Endothelial cell of umbilical vein (primary cell): ENCODE measurements around the gene KRTAP5-2. TPM values are rescaled to one million over a fixed set of nuclear protein-coding genes. Genes with fewer than 3 reads are reported as not detected.

ENCODE experiments used
- BruUV-seq: library from RNA; stranded (reverse); fragments of 400-500 nt; replicated peaks from 2 replicates; lab custom pipeline; 2021; lab: Mats Ljungman, UMichigan
- CTCF ChIA-PET: fragments of 300-600, 350-600 bp; sonication (Branson Sonifier 250); formaldehyde crosslinking; loops from one replicate; lab custom pipeline; 2021; ENCODE audit warnings: antibody characterized with exemption, inconsistent platforms; lab: Charles Lee
- POLR2A ChIA-PET: fragments of 300-600, 350-600 bp; sonication (Branson Sonifier 250); formaldehyde crosslinking; loops from one replicate; lab custom pipeline; 2021; ENCODE audit warnings: antibody characterized with exemption, inconsistent platforms; lab: Charles Lee
- DNase-seq: peaks from one replicate; pipeline ENCODE4 v3.0.0-alpha.2; 2011; ENCODE audit warnings: low read depth, low spot score
- FAIRE-seq: peaks from 2 replicates; lab custom pipeline; 2011; peaks lifted over from hg19 to GRCh38; lab: Jason Lieb, UNC
- H2AFZ ChIP-seq: 2 replicates; pipeline ENCODE4 v1.6.0; 2012; ENCODE audit warnings: low read depth, low read length, control low read depth, inconsistent platforms
- H3K27ac ChIP-seq: 2 replicates; pipeline ENCODE4 v1.5.1; 2011; ENCODE audit warnings: low read depth, mild to moderate bottlenecking, control low read depth, low read length, moderate library complexity; ENCODE audit not compliant: insufficient read depth
- H3K27me3 ChIP-seq, 2 experiments: 2 replicates each; pipeline versions ENCODE4 v1.6.0 to v1.6.1; 2011; ENCODE audit warnings: low read length in 2 of 2, mixed read lengths in 1 of 2; ENCODE audit not compliant: control insufficient read depth in 2 of 2, insufficient read depth in 2 of 2
- H3K36me3 ChIP-seq, 2 experiments: 2 replicates in 1 of 2; 3 replicates in 1 of 2; pipeline ENCODE4 v1.5.1; 2011; ENCODE audit warnings: low read length in 2 of 2, mild to moderate bottlenecking in 1 of 2, moderate library complexity in 1 of 2; ENCODE audit not compliant: control insufficient read depth in 2 of 2, insufficient read depth in 2 of 2; ENCODE audit errors: extremely low read depth in 1 of 2
- H3K4me1 ChIP-seq: 3 replicates; pipeline ENCODE4 v1.5.1; 2011; ENCODE audit warnings: mild to moderate bottlenecking, low read length; ENCODE audit not compliant: control insufficient read depth, insufficient read depth; ENCODE audit errors: extremely low read depth
- H3K4me2 ChIP-seq: 2 replicates; pipeline ENCODE4 v1.6.1; 2011; ENCODE audit warnings: low read length, control low read depth, mixed read lengths; ENCODE audit not compliant: insufficient read depth
- H3K4me3 ChIP-seq, 3 experiments: fragments of 200-600 bp in 1 of 3; sonication (generic), shearing (Covaris generic) in 1 of 3; replicated peaks in 1 of 3; 2 replicates each; pipeline ENCODE4 v1.5.1; 2011 to 2016; ENCODE audit warnings: control low read depth in 3 of 3, low read length in 3 of 3, mild to moderate bottlenecking in 2 of 3, inconsistent platforms in 1 of 3, low read depth in 1 of 3, moderate library complexity in 1 of 3; ENCODE audit not compliant: insufficient read depth in 1 of 3
- H3K79me2 ChIP-seq: 2 replicates; pipeline ENCODE4 v1.6.0; 2012; ENCODE audit warnings: low read length, inconsistent platforms; ENCODE audit not compliant: control insufficient read depth, insufficient read depth
- H3K9ac ChIP-seq: replicated peaks from 2 replicates; pipeline ENCODE3; 2011; ENCODE audit warnings: low read length, control low read depth; ENCODE audit not compliant: insufficient read depth; ENCODE audit errors: extremely low read depth
- H3K9me1 ChIP-seq: replicated peaks from 3 replicates; pipeline ENCODE4 v1.6.0; 2011; ENCODE audit warnings: mild to moderate bottlenecking, low read length; ENCODE audit not compliant: control insufficient read depth, insufficient read depth; ENCODE audit errors: extremely low read depth
- H3K9me3 ChIP-seq: replicated peaks from 2 replicates; pipeline ENCODE4 v1.5.1; 2012; ENCODE audit warnings: low read length, inconsistent platforms; ENCODE audit not compliant: control insufficient read depth, insufficient read depth
- H4K20me1 ChIP-seq: replicated peaks from 2 replicates; pipeline ENCODE3; 2011; ENCODE audit warnings: mild to moderate bottlenecking, low read length; ENCODE audit not compliant: control insufficient read depth, insufficient read depth; ENCODE audit errors: extremely low read depth
- CTCF ChIP-seq, 2 donors: IDR thresholded peaks; 1 replicate in 1 of 2; 2 replicates in 1 of 2; pipeline ENCODE4 v1.5.1; 2011; ENCODE audit warnings: low read length in 2 of 2, mild to moderate bottlenecking in 2 of 2, moderate library complexity in 2 of 2, control low read depth in 1 of 2, inconsistent platforms in 1 of 2, low read depth in 1 of 2; ENCODE audit not compliant: insufficient read depth in 1 of 2; ENCODE audit errors: extremely low read depth in 1 of 2
- EZH2 ChIP-seq: IDR thresholded peaks from 2 replicates; pipeline ENCODE4 v1.6.1; 2012; ENCODE audit warnings: borderline replicate concordance, low read depth, mild to moderate bottlenecking, moderate library complexity, low read length, inconsistent platforms; ENCODE audit not compliant: severe bottlenecking
- FOS ChIP-seq: IDR thresholded peaks from 2 replicates; pipeline ENCODE4 v1.6.1; 2011; ENCODE audit warnings: mild to moderate bottlenecking, low read length, moderate library complexity, borderline replicate concordance; ENCODE audit not compliant: insufficient read depth
- GATA2 ChIP-seq: IDR thresholded peaks from 2 replicates; pipeline ENCODE4 v1.7.0; 2011; ENCODE audit warnings: low read depth, mild to moderate bottlenecking, moderate library complexity, mixed read lengths, low read length; ENCODE audit not compliant: insufficient read length, insufficient read depth
- JUN ChIP-seq: IDR thresholded peaks from 2 replicates; pipeline ENCODE4 v1.6.1; 2011; ENCODE audit warnings: borderline replicate concordance, low read depth; ENCODE audit not compliant: insufficient read length, insufficient read depth
- MAX ChIP-seq: IDR thresholded peaks from 2 replicates; pipeline ENCODE4 v1.6.1; 2011; ENCODE audit not compliant: insufficient read depth, insufficient read length
- MYC ChIP-seq: IDR thresholded peaks from one replicate; pipeline ENCODE4 v1.6.1; 2011; ENCODE audit warnings: mild to moderate bottlenecking, low read depth, low read length
- POLR2A ChIP-seq: IDR thresholded peaks from 2 replicates; pipeline ENCODE4 v1.6.1; 2012; ENCODE audit warnings: low read depth, mild to moderate bottlenecking, control low read depth, low read length
- POLR2AphosphoS5 ChIP-seq: IDR thresholded peaks from 2 replicates; pipeline ENCODE4 v1.6.1; 2012; ENCODE audit warnings: low read depth, mild to moderate bottlenecking, control low read depth, low read length, moderate library complexity; ENCODE audit not compliant: insufficient read depth
- dilution Hi-C: fragments of 300-500 bp; cut with MboI; formaldehyde crosslinking; loops from one replicate; pipeline ENCODE4 v1.15.0; 2019; ENCODE audit warnings: low sequenced_read_pairs; ENCODE audit not compliant: extremely low pct_ligation_motif_present
- intact Hi-C: fragments of 100-400 bp; cut with micrococcal nuclease; formaldehyde crosslinking; loops from one replicate; pipeline ENCODE4 v1.10.0; 2022
- polyA plus RNA-seq, 4 experiments: library from polyadenylated mRNA; depleted of rRNA in 3 of 4; stranded (reverse) in 3 of 4; unstranded in 1 of 4; fragments of >200 nt; gene quantifications; 2 replicates each; pipeline versions ENCODE4 v1.2.1 to v1.2.3, GENCODE V29; 2011 to 2012; ENCODE audit warnings: missing spikeins in 1 of 4
- total RNA-seq: library from RNA; stranded (reverse); gene quantifications from 2 replicates; pipeline ENCODE4 v1.2.3, GENCODE V29; 2021

Gene KRTAP5-2
- total and polyA plus RNA-seq, 2 donors (not counting 3 experiments of a cell fraction or from before 2014, with no cell fraction given): not detected

- Histone ChIP-seq H3K36me3 (peaks cover 0 to 3% of the 10 kb centered on the region in 2 experiments), H3K79me2 (no peaks in the 10 kb centered on the region), H4K20me1 (no peaks in the 10 kb centered on the region), H3K9ac (no peak overlapping the region), H3K4me1 (no peaks in the 10 kb centered on the region), H3K9me1 (no peaks in the 10 kb centered on the region), H2AFZ (no peak overlapping the region), H3K27ac (no peak overlapping the region), H3K4me2 (no peak overlapping the region), H3K27me3 (no peaks in the 10 kb centered on the region), H3K9me3 (no peaks in the 10 kb centered on the region), H3K4me3 (no peak overlapping the region)
- POLR2A ChIA-PET: no interaction called here
- intact Hi-C loops (no loop called here), dilution Hi-C loops (no loop called here)
- CTCF ChIA-PET: interaction anchor here (0.6 to 2.4 kb wide), 5 partner anchors 7 to 99 kb away, joined by 3 to 11 read pairs (median 4); no protein-coding TSS in a partner anchor
- FAIRE-seq (no peak), DNase-seq (no peak)
- TF ChIP-seq FOS: no peak
- BruUV-seq: TSS peak; percentile 12
Measured at GRCh38 chr11:1553808-1554594, 44.1 kb downstream of the KRTAP5-2 start.

- H3K9ac ChIP-seq: no peak overlapping the region
- no peak for DNase-seq
- H4K20me1 ChIP-seq: no peaks in the 10 kb centered on the region
- H3K9me3 ChIP-seq: no peaks in the 10 kb centered on the region
- POLR2A ChIA-PET: no interaction called here
- peaks cover 12 to 28% of the 10 kb centered on the region in 2 experiments for H3K27me3 ChIP-seq
- FAIRE-seq: no peak
- H3K4me1 ChIP-seq: peaks cover 2% of the 10 kb centered on the region
- H3K9me1 ChIP-seq: no peaks in the 10 kb centered on the region
- no TSS peak for BruUV-seq
- H2AFZ ChIP-seq: no peak overlapping the region
- no peak overlapping the region for H3K4me2 ChIP-seq
- H3K79me2 ChIP-seq: no peaks in the 10 kb centered on the region
- H3K27ac ChIP-seq: no peak overlapping the region
- CTCF ChIA-PET: interaction anchor here (1.1 to 9.8 kb wide), 5 partner anchors 8 to 103 kb away, joined by 3 to 313 read pairs (median 4); no protein-coding TSS in a partner anchor
- no peak overlapping the region for H3K4me3 ChIP-seq
- no peaks in the 10 kb centered on the region for H3K36me3 ChIP-seq
- dilution Hi-C loops (no loop called here), intact Hi-C loops (no loop called here)
- no peak for TF ChIP-seq FOS
- no peak for TF ChIP-seq GATA2
- TF ChIP-seq MAX: no peak
- TF ChIP-seq JUN: no peak
- TF ChIP-seq EZH2: no peak
- no peak for TF ChIP-seq POLR2A
- no peak for TF ChIP-seq MYC
- TF ChIP-seq CTCF (IDR thresholded peaks at IDR 0.05; ENCODE audit: extremely low read depth in 1 of 2, insufficient read depth in 1 of 2, low read depth in 1 of 2, low read length in 2 of 2): no peak
- no peak for TF ChIP-seq POLR2AphosphoS5
Measured at GRCh38 chr11:1549338-1550330, 48.5 kb downstream of the KRTAP5-2 start.
